Activated T-cell treated with anti-CD3 and anti-CD28 coated beads, Interleukin-2, amount 50 U/mL, for 1 hour (primary cell): ENCODE results near the gene COL4A1.

Experiments used
- DNase-seq: peaks from one replicate; pipeline ENCODE4 v3.0.0-alpha.2; 2020

COL4A1 gene

GRCh38 chr13:110107568-110108347, 199.2 kb downstream of the COL4A1 start:
- DNase-seq = no peak

- no peak for DNase-seq
Measured at GRCh38 chr13:110106726-110107125, 200.2 kb downstream of the COL4A1 start.

GRCh38 chr13:110105136-110105535, 201.8 kb downstream of the COL4A1 start:
- DNase-seq = no peak

- DNase-seq = no peak
Measured at GRCh38 chr13:110103534-110103933, 203.4 kb downstream of the COL4A1 start.

- DNase-seq = no peak
Measured at GRCh38 chr13:110103026-110103425, 203.9 kb downstream of the COL4A1 start.

GRCh38 chr13:110102053-110102452, 204.9 kb downstream of the COL4A1 start:
- no peak for DNase-seq

GRCh38 chr13:110099922-110100321, 207.0 kb downstream of the COL4A1 start:
- DNase-seq = no peak
